GM21367 (cell line): ENCODE data around the gene RCN2.
A peak's percentile ranks its signal among the peaks of the same experiment; 100 is the strongest.
"Not testable (repeated sequence)": the region's sequence is repeated elsewhere in the genome, so short reads cannot be mapped to it uniquely, and the experiment has no call there.

Experiments used
- ATAC-seq: cut with Tn5 transposase; IDR thresholded peaks from one replicate; pipeline ENCODE4 v1.9.1; 2021; ENCODE audit not compliant: unreplicated experiment

RCN2 gene

DNA sequence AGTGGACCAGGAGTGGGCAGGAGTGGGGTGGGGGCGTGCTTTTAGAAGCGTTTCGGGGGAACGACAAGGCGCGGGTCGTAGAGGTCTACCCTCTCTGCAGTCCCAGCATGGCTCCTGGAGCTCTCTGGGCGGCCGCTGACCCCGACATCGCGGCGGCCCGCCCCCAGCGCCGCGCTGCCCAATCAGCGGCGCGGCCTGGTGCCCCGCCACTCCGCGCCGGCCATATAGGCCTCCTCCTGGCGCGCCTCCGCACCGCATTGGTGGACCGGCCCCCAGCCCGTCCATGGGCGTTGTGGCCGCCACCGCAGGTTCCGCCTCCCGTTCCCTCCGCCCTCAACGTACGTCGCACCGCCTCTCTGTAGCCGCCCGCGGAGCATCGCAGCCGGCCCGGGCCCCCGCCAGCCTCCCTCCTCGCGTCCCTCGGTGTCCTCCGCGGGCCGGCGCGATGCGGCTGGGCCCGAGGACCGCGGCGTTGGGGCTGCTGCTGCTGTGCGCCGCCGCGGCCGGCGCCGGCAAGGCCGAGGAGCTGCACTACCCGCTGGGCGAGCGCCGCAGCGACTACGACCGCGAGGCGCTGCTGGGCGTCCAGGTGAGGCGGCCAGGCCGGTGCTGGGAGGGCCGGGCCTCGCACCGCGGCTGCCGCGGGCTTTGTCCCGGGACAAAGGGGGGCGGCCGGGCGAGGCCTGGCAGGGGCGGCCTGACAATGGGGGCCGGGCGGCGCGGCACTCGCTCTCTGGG, at the start of gene RCN2:
TSS of gene RCN2 (plus strand) at position 353 of the 738 bp plus-strand sequence. CDS start at position 446, 93 bp downstream.
- ATAC-seq: peak; percentile 96

- no peak for ATAC-seq
These were observed 46.3 kb upstream of the RCN2 start for GRCh38 chr15:76885212-76885611.

DNA sequence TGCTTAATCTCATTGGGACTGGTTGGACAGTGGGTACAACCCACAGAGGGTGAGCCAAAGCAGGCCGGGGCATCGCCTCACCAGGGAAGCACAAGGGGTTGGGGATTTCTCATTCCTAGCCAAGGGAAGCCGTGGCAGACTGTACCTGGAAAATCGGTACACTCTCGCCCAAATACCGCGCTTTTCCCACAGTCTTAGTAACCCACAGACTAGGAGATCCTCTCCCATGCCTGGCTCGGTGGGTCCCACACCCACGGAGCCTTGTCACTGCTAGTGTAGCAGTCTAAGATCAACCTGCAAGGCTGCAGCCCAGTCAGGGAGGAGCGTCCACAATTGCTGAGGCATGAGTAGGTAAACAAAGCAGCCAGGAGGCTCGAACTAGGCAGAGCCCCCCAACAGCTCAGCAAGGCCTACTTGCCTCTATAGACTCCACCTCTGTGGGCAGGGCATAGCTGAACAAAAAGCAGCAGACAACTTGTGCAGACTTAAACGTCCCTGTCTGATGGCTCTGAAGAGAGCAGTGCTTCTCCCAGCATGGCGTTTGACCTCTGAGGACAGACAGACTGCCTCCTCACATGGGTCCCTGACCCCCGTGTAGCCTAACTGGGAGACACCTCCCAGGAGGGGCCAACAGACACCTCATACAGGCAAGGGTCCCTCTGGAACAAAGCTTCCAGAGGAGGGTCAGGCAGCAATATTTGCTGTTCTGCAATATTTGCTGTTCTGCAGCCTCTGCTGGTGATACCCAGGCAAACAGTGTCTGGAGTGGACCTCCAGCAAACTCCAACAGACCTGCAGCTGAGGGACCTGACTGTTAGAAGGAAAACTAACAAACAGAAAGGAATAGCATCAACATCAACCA, 44.0 kb upstream of the RCN2 start:
- ATAC-seq: not testable (repeated sequence)

DNA sequence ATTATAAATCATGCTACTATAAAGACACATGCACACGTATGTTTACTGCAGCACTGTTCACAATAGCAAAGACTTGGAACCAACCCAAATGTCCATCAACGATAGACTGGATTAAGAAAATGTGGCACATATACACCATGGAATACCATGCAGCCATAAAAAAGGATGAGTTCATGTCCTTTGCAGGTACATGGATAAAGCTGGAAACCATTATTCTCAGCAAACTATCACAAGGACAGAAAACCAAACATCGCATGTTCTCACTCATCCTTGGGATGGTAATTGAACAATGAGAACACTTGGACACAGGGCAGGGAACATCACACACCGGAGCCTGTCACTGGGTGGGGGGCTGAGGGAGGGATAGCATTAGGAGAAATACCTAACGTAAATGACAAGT, 38.7 kb upstream of the RCN2 start:
- ATAC-seq: not testable (repeated sequence)

DNA sequence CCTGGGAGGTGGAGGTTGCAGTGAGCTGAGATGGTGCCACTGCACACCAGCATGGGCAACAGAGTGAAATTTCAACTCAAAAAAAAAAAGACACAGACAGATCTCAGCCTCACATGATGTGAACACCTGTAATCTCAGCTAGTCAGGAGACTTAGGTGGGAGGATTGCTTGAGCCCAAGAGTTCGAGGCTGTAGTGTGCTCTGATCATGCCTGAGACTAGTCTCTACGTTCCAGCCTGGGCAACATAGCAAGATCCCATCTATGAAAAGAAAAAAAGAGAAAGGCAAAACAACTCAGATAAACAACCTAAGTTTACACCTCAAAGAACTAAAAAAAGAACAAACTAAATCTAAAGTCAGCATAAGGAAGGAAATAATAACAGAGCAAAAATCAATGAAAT, 37.4 kb upstream of the RCN2 start:
- ATAC-seq: no peak

- no peak for ATAC-seq
These were observed 33.4 kb upstream of the RCN2 start for GRCh38 chr15:76898102-76898501.

DNA sequence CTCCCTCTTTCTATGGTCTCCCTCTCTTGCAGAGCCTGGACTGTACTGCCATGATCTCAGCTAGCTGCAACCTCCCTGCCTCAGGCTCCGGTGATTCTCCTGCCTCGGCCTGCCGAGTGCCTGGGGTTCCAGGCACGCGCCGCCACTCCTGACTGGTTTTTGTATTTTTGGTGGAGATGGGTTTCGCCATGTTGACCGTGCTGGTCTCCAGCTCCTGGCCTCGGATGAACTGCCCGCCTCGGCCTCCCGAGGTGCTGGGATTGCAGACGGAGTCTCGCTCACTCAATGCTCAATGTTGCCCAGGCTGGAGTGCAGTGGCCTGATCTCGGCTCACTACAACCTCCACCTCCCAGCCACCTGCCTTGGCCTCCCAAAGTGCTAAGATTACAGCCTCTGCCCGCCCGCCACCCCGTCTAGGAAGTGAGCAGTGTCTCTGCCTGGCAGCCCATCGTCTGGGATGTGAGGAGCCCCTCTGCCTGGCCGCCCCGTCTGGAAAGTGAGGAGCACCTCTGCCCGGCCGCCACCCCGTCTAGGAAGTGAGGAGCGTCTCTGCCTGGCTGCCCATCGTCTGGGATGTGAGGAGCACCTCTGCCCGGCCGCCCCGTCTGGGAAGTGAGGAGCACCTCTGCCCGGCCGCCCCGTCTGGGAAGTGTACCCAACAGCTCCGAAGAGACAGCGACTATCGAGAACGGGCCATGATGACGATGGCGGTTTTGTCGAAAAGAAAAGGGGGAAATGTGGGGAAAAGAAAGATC, 32.2 kb upstream of the RCN2 start:
- ATAC-seq: not testable (repeated sequence)

- ATAC-seq: not testable (repeated sequence)
These were observed 31.6 kb upstream of the RCN2 start for GRCh38 chr15:76899931-76900310.

DNA sequence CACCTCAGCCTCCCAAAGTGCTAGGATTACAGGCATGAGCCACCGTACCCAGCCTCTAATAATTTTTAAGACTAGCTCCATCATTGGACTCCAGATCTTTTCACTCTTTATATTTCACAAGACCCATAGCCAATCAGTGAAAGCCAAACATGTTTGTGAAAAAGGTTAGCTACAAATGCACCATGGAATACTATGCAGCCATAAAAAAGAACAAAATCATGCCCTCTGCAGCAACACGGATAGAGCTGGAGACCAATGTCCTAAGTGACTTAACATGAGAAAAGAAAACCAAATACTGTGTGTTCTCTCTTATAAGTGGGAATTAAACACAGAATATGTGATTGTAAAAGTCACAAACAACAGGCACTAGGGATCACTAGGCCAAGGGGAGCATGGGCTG, 29.6 kb upstream of the RCN2 start:
- no peak for ATAC-seq

DNA sequence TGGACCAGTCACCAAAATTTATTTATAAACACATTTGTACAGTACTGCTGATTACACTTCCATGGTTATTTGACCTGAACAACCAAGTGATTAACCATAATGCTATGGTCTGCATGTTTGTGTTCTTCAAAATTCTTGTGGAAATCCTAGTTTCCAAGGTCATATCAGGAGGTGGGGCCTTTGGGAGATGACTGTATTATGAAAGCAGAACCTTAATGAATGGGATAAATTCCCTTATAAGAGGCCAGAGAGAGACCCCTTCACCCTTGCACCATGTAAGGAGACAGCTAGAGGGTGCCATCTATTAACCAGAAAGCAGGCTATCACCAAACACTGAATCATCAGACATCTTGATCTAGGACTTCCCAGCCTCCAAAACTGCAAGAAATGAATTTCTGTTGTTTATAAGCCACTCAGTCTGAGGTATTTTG, 28.3 kb upstream of the RCN2 start:
- no peak for ATAC-seq

DNA sequence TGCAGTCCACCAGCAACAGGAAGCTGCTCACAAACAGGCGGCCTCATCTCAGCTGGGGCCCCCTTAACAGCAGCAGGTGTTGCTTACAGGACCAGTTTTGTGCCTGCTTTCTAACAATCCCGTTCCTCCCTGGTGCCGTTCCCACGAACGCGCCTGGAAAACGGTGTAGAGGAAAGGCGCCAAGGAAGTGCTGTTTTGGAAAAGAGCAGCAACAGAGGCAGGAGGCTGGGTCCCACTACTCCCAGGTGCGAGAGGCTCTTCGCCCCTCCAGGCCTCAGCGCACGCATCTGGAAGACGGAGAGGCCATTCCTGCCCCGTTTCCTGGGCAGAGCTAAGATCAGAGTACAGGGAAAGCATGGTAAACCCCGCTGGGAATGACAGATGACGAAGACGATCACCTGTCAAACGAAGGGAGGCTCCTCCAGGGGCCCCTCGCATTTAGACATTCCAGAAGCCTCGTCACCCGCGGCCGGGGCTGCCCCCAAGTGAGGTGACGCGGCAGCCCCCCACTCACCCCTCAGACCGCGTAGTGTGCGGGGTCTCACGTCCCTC, 27.0 kb upstream of the RCN2 start:
- peak; percentile 21 for ATAC-seq

DNA sequence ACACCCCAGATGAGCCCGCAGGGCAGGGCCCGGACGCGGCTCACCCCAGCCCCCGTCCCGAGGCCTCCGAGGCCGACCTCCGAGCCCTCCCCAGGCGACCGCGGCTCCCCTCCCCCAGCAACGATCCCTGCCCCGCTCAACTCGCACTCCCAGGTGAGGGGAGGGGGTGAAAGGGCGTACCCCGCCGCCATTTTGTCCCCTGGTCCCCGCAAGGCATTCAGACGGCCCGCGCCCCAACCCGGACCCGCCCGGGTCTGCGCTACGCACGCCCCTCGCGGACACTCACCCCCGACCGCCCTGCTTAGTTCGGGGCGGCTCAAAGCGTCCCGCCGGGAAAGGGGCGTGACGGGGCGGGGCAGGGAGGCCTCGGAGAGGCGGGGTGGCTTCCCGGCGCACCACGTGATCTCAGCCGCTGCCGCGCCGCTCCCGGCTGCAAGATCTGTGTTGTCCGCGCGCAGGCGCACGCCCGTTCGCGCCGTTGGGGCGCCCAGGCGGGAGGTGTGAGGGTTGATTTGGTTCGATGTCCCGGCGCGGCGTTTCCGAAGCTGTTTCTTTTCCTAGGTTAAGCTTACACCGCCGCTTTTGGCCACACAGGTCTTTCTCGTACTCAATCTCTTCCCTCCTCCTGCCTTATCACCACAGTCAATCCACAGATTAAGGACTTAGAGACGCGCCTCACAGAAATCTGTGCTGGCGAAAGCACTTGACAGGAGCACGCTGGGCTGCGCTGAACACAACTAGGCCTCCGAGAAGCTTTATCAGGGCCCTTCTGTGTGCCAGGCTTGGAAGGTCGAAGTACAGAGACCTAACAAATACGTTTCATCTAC, 26.3 kb upstream of the RCN2 start, which contains the start of gene SCAPER:
TSS of gene SCAPER (minus strand) at position 328 of the 827 bp plus-strand sequence. CDS start 21,523 bp downstream, outside the sequence.
- ATAC-seq: peak; percentile 63

DNA sequence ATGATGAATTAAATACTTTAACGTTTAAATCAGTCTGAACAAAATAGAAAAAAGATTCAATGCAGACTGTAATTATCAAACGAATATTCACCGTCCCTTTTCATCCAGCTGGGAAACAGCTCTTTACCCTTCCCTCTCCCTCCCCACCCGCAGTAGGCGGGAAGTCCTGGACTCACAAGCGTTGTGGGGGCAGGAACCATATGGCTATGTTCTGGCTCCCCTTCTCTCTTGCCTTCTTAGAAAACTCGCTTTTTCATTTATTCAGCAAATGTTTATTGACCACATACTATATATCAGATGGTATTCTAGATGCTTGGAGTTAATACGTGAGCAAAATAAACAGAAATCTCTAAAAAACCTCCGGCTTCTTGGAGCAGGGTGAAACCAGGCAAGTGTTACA, 25.7 kb upstream of the RCN2 start:
- ATAC-seq: no peak

DNA sequence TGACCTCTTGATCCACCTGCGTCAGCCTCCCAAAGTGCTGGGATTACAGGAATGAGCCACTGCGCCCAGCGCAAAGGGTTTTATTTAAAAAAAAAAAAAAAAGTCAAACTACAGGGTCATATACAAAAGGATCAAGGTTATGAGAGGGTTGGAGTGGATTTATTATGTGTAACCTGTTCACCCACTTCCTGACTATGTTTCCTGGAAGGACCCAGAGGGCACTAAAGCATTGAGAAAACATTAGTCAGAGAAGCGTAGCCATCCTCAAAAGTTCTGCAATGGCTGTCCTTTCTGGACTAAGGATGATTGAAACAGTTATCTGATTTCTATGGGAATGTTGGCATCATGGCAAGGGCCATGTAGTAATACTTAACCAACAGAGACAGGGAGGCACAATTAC, 19.1 kb upstream of the RCN2 start:
- no peak for ATAC-seq

DNA sequence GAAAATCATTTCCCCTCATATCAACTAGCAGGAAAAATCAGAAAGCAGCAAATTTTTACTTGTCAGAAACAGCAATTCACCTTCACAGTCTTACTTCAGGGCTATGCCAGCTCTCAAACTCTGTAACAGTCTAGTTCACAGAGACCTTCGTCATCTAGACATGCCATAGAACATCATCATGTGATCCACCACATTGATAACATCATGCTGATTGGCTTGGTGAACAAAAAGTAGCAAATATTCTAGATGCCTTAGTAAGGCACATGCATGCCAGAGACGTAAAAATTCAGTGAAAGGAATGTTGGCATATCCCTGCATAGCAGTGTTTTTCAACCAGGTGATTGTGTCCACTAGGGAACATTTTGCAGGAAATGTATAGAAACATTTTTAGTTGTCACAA, 17.8 kb upstream of the RCN2 start:
- ATAC-seq: no peak

DNA sequence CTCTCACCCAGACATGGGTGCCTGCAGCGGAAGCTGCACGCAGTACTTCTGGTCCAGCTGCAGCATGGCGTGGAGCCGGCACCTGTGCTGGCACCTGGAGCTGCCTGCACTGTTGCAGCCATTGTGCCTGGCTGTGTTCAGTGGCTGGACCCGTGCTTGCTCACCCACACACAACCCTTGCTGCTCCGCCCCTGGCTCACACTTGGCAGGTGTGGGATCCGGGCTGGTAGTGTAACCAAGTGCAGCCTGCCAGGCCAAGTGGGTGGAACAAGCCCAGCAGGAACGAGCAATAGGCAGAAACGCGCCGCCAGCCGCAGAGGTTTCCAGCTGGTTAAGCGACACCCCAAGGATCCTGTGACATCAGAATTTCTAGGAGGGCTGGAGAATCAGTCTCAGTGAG, 15.2 kb upstream of the RCN2 start:
- no peak for ATAC-seq

- no peak for ATAC-seq
These were observed 3.3 kb upstream of the RCN2 start for GRCh38 chr15:76928201-76928600.

DNA sequence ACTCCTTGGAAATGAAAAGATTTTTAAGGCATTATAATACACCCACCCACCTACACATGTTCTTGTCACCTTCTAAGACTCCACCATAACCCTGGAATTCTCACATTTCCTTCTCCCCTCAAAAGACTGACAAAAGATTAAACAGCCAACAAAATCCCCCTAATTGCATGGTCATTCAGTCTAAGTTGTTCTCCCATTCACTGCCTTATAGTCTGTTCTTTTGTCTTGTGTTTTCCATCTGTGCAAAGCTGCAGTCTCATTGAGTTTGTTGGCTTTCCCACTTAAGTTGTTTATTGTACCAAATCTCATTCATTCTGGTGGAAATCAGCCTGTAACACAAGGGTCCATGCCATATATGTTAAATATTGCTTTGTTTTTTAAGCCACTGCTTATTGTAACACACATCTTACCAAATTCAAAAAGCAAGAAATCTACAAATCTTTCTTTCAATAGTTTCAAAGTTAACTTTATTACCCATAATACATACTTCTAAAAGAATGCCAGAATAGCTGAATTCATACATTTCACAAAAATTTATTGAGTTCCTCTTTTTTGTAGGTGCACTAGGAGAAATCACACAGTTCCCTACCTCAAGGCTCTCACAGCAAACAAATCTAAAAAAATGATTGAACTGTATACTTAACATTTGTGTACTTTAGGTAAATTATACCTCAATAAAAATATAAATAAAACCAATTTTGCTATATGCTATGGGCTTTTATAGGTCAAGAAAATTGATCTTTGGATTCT, 2.4 kb upstream of the RCN2 start:
- ATAC-seq: no peak

GRCh38 chr15:76930831-76931396, 635 bp upstream of the RCN2 start:
- ATAC-seq: no peak
